Stimulated activated CD8-positive, alpha-beta memory T cell treated with anti-CD3 and anti-CD28 coated beads, Interleukin-12 subunit alpha, Interleukin-12 subunit beta, amount 100 ng/mL, for 4 hours (primary cell): ENCODE measurements around the gene XXYLT1.
"Not testable (repeated sequence)": the region's sequence is repeated elsewhere in the genome, so short reads cannot be mapped to it uniquely, and the experiment has no call there.

ENCODE experiments used
- DNase-seq: peaks from one replicate; pipeline ENCODE4 v3.0.0-alpha.2; 2020; ENCODE audit warnings: low read depth

Gene XXYLT1

GRCh38 chr3:195096484-195097330 lies 174.3 kb downstream of the XXYLT1 start:
- DNase-seq: no peak

GRCh38 chr3:195096053-195096452 lies 174.9 kb downstream of the XXYLT1 start:
- DNase-seq: no peak

DNA sequence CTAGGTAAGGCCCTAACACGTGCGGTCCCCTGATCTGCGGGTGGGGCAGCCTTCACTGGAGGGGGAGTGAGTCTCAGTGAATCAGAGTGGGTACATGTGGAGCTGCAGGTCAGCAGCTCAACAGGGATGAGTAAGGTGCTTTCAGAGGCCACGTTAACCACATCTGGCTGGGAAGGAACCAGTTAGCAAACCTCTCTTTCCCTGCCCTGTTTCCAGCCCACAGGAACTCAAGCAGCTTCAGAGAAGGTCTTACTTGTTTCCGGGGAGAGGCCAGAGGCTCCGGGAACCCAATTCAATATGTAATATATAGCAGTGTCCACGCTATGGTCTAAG lies 175.3 kb downstream of the XXYLT1 start:
- DNase-seq: no peak

DNA sequence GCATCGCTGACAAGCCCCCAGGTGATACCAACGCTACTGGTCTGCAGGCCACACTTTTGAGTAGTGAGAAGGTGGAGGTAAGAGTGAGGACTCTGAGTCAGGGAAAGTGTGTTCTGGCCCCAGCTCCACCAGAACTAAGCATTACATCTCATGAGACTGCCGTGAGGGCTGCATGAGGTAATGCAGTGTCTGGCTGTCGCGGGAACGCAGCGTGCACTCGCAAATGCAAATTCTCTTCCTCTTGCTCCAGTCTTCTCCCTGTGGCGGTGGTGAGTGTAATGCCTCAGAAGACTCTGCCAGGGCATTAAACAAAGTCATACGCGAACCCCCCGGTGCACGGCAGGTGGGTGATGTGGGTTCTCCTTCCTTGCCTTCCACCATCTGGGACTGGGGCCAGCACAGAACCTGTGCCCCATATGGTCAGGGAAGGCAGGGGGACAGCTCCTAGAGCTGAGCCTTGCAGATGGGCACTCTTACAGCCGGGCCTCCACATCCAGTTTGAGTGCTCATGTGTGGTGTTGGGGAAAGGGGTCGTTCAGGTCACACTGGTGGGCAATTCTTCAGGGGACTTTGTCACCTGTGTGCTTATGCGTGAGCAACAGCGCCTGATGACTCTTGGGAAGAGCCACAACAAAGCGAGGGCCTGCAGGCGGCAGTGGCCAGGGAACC lies 175.8 kb downstream of the XXYLT1 start:
- DNase-seq: no peak

DNA sequence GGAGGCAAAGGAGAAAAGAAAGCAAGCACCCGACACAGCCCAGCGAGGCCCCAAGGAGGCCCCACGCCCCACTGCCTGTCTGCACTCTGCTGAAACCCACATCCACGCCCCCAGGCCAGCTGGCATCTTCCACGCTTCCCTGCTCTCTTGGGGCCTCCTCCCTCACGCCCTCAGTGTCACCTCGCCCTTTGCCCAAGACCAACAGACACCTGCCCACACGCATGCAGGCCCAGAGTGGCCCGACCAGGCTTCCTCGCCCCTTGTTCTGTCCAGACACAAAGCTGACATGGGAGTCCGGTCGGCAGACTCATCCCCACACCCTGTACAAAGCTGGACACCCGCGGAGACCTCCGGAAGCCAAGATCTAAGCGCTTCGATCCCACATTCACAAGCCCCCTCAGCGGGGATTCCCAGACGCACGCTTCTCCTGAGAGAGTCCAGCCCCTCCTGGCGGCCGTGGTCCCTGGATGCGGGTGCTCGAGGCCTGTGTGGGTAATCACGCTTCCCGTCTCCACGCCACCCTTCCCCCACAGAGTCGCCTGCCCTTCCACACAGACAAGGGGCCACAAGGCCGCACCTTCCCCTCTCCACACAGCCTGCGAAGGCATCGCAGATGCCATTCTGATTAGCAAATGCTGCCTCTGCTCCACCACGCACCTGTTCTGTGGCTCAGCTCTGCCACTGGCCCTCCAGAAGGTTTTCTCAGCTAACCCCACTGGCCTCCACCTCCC lies 176.6 kb downstream of the XXYLT1 start:
- no peak for DNase-seq

GRCh38 chr3:195093731-195094130 lies 177.2 kb downstream of the XXYLT1 start:
- DNase-seq: no peak

DNA sequence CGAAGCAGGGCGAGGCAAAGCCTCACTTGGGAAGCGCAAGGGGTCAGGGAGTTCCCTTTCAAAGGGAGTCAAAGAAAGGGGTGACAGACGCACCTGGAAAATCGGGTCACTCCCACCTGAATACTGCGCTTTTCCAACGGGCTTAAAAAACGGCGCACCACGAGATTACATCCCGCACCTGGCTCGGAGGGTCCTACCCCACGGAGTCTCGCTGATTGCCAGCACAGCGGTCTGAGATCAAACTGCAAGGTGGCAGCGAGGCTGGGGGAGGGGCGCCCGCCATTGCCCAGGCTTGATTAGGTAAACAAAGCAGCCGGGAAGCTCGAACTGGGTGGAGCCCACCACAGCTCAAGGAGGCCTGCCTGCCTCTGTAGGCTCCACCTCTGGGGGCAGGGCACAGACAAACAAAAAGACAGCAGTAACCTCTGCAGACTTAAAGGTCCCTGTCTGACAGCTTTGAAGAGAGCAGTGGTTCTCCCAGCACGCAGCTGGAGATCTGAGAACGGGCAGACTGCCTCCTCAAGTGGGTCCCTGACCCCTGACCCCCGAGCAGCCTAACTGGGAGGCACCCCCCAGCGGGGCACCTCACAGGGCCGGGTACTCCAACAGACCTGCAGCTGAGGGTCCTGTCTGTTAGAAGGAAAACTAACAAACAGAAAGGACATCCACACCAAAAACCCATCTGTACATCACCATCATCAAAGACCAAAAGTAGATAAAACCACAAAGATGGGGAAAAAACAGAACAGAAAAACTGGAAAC lies 182.9 kb downstream of the XXYLT1 start:
- not testable (repeated sequence) for DNase-seq

- no peak for DNase-seq
Observed at GRCh38 chr3:195087328-195087727, 183.6 kb downstream of the XXYLT1 start.

- DNase-seq: no peak
Observed at GRCh38 chr3:195086885-195087284, 184.1 kb downstream of the XXYLT1 start.

GRCh38 chr3:195086341-195086740 lies 184.6 kb downstream of the XXYLT1 start:
- DNase-seq: no peak

DNA sequence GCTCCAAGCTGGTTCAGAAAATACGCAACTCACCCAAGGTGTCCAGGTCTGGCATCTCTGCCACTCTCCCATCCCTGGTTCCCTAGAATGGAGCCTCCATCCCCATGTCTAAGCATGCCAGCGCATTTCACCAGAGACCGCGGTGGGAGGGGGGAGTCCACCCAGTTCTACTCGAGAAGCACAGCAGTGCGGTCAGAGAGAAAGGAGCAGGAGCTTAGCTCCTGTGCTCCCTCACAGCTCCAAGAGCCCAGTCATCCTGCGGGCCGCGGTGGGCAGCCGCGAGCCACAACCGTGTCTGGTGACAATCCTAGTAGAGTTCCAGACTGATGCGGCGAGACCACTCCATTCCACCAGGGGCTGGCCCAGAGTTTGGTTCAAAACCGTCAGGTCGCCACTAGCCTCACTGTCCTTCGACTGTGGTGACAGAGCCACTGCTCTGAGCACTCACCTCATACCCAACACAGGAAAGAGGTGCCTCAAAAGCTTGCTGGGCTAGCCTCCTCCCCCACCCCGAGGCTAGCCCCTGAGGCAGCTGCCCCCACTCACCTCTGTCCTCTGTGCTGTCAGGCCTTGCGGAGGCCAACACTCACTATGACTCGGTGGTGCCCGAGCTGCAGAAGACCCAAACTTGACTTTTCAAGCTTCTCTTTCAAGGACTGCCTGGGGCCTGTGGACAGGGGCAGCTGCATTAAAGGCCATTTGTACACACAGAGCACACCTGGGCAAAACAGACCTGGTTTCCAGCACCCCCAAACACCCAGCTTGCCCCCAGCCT lies 185.4 kb downstream of the XXYLT1 start:
- no peak for DNase-seq

DNA sequence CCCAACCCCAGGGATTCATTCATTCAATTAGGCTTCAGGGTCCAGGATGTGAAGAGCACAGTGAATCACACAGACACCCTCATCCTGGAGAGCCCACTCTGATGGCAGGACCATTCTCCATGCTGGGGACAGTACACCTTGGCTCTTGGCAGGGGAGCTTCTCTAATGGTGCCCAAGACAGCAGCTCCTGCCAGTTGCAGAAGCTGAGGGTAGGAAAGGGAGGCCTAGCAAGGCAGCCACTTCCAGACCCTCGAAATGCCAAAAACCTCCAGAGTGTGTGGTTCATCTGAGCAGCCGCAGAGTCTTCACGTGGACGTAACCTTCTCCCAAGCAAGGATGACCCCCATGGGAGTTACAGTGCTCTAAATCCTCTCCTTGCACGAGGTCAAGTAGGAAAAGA lies 186.2 kb downstream of the XXYLT1 start:
- no peak for DNase-seq

GRCh38 chr3:195083659-195084058 lies 187.3 kb downstream of the XXYLT1 start:
- DNase-seq: no peak

DNA sequence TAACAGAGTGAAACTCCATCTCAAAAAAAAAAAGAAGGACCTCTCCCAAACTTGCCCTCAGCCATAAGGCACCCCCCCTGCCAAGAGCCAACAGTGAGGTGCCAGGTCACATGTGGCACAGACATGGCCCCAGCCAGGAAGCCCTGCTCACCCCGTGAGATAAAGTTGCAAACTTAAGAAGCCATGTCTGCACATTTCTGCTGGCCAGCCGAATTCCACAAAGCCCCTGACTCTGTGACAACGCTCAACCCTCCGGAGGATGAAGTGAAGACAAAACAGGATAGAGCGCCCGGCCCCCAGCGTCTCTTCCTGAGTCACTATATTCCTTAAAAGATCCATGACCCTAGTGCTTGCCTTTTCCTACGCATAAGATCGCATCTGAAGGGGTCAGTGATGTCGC lies 188.1 kb downstream of the XXYLT1 start:
- DNase-seq: no peak

GRCh38 chr3:195081242-195081963 lies 189.6 kb downstream of the XXYLT1 start:
- no peak for DNase-seq

DNA sequence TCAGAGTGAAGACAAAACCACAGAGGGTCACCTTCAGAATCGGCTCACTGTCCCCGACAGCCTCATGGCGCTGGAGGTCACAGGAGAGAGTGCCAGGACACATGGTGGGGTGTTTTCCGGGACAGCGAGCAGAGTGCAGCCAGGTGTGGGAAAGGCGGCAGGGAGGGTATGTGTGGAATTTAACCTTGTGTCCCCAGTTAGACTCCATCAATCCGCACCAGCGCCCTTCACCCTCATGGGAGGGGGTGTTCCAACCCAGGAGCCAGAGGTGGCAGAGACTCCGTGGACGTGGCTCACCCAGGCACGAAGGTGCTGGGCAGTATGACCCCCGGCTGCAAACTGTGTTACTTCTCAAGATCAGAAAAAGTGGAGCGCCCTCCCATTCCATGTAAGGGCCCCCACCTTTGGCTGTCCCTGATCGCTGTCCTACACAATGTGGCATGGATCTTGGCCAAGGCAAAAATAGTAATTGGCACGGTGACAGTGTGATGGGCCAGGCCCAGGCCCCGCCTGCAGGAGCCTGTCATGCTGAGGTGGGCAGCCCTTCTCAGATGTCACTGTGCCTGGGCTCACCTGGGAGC lies 190.3 kb downstream of the XXYLT1 start:
- no peak for DNase-seq

DNA sequence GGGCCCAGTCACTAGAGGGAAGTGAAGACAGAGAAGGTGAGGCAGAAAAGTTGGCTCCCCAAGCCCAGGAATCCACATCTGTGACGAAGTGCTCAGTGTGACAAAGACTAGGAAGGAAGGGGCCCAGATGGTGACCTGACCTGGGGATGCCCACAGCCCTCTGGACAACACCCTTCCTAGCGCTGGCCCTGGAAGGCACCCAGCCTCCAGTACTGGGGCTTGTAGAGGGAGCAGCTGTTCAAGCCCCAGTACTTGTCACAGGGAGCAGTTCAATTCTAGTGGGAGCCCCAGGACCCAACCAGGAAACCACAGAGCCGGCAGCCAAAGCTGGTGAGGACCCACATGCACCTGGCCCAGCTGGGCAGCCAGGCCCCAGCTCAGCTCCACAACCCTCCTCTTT lies 190.8 kb downstream of the XXYLT1 start:
- DNase-seq: no peak

DNA sequence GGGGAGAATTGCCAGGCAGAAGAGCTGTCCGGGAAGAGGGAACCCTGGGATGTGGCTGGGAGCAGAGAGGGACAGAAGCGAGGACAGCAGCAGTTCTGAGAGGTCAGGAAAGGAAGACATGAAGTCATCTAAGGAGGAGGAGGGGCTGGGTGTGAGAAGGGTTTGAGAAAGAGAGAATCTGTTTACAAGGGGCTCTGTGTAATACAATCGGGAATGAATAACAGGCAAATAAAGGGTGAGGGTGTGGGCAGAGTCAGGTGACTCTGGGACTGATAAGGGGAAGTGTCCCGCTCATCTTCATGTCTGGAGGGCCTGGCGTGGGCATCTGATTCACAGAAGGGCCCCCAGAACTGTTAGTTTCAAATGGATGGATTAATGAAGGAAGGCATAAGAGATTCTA lies 191.3 kb downstream of the XXYLT1 start:
- no peak for DNase-seq

GRCh38 chr3:195078891-195079440 lies 192.0 kb downstream of the XXYLT1 start:
- DNase-seq: no peak
